SU-DHL-6 (cell line): ENCODE results near the gene KLHL2.
"Not testable (repeated sequence)": the region's sequence is repeated elsewhere in the genome, so short reads cannot be mapped to it uniquely, and the experiment has no call there.

Experiments used
- H2AFZ ChIP-seq: fragments of 200-600 bp; sonication (generic); 2 replicates; pipeline ENCODE4 v1.6.1; 2014; ENCODE audit warnings: low read depth, mild to moderate bottlenecking, moderate library complexity, mixed read lengths, antibody characterized with exemption, low read length; ENCODE audit not compliant: severe bottlenecking
- H3F3A ChIP-seq: fragments of 200-600 bp; shearing (Covaris generic); 2 replicates; pipeline ENCODE4 v1.6.0; 2016; ENCODE audit warnings: antibody characterized with exemption, mild to moderate bottlenecking; ENCODE audit not compliant: insufficient read depth
- H3K27ac ChIP-seq: fragments of 200-600 bp; sonication (generic); 2 replicates; pipeline ENCODE4 v1.5.1; 2016; ENCODE audit warnings: low read depth, mild to moderate bottlenecking, low read length, moderate library complexity, mixed read lengths
- H3K27me3 ChIP-seq: fragments of 200-600 bp; sonication (generic), shearing (Covaris generic); 2 replicates; pipeline ENCODE4 v1.6.0; 2014; ENCODE audit warnings: mild to moderate bottlenecking, low read length
- H3K36me3 ChIP-seq: fragments of 200-600 bp; sonication (generic); 2 replicates; pipeline ENCODE4 v1.6.1; 2014; ENCODE audit warnings: mild to moderate bottlenecking, low read length, mixed read lengths
- H3K4me2 ChIP-seq: fragments of 300-600, 200-600 bp; shearing (Covaris generic), sonication (generic); 2 replicates; pipeline ENCODE4 v1.6.0; 2014; ENCODE audit warnings: low read length, low read depth, mild to moderate bottlenecking; ENCODE audit not compliant: poor library complexity, severe bottlenecking
- H3K4me3 ChIP-seq: fragments of 200-600 bp; sonication (generic); 2 replicates; pipeline ENCODE4 v1.5.1; 2014; ENCODE audit warnings: antibody characterized with exemption, low read length, mild to moderate bottlenecking, mixed read lengths; ENCODE audit not compliant: insufficient read depth, poor library complexity, severe bottlenecking
- H3K79me2 ChIP-seq: fragments of 200-600 bp; sonication (generic); 2 replicates; pipeline ENCODE4 v1.6.1; 2014; ENCODE audit warnings: mild to moderate bottlenecking, low read length, moderate library complexity; ENCODE audit not compliant: insufficient read depth
- H3K9ac ChIP-seq: fragments of 200-600 bp; sonication (generic); 2 replicates; pipeline ENCODE4 v1.7.0; 2014; ENCODE audit warnings: mild to moderate bottlenecking, low read length
- H3K9me2 ChIP-seq: fragments of 200-600 bp; sonication (generic); replicated peaks from 2 replicates; pipeline ENCODE4 v1.6.1; 2014; ENCODE audit warnings: low read length; ENCODE audit not compliant: insufficient read depth
- H3K9me3 ChIP-seq: fragments of 200-600 bp; sonication (generic); 2 replicates; pipeline ENCODE4 v1.6.1; 2014; ENCODE audit warnings: low read length, mixed read lengths; ENCODE audit not compliant: insufficient read depth
- H4K20me1 ChIP-seq: fragments of 200-600 bp; sonication (generic); 2 replicates; pipeline ENCODE4 v1.6.1; 2014; ENCODE audit warnings: low read depth, mild to moderate bottlenecking, antibody characterized with exemption, low read length, moderate library complexity, mixed read lengths
- EZH2phosphoT487 ChIP-seq: fragments of 200-600 bp; sonication (generic), shearing (Covaris generic); conservative IDR thresholded peaks from 2 replicates; pipeline ENCODE4 v1.6.1; 2018; ENCODE audit warnings: mild to moderate bottlenecking, antibody characterized with exemption, low read length, moderate library complexity, mixed read lengths
- TF ChIP-seq, protein P1 (sequence below): fragments of 200-600 bp; sonication (generic); IDR thresholded peaks from one replicate; pipeline ENCODE4 v1.5.1; 2017; ENCODE audit warnings: antibody characterized with exemption, mild to moderate bottlenecking, low read length, moderate library complexity; ENCODE audit not compliant: insufficient read depth, poor library complexity, severe bottlenecking

KLHL2 gene

DNA sequence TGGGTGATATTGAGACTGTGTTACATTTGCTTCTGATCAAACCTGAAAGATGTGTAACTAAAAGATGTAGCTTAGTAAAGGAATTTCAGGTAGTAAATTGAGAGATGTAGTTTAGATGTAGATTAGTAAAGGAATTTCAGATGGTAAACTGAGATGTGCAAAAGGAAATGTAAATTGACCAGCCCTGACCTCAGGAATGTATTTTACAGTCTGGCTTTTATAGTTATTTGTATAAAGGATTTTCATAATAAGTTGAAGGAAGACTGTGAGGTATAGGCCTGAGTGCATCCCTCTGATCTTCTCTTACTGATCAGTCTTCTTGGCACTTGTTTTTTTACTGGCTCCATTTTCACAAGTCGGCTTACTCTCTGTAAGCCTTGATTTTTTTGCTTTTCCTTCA is 3.2 kb downstream of the KLHL2 start:
- no peak overlapping the region for H3K9ac ChIP-seq
- no peaks in the 10 kb centered on the region for H3K9me2 ChIP-seq
- no peak overlapping the region for H2AFZ ChIP-seq
- no peak overlapping the region for H3K4me3 ChIP-seq
- H3K27me3 ChIP-seq: no peaks in the 10 kb centered on the region
- peaks cover 33% of the 10 kb centered on the region for H3K79me2 ChIP-seq
- H3K9me3 ChIP-seq: no peaks in the 10 kb centered on the region
- TF ChIP-seq, protein P1, sequence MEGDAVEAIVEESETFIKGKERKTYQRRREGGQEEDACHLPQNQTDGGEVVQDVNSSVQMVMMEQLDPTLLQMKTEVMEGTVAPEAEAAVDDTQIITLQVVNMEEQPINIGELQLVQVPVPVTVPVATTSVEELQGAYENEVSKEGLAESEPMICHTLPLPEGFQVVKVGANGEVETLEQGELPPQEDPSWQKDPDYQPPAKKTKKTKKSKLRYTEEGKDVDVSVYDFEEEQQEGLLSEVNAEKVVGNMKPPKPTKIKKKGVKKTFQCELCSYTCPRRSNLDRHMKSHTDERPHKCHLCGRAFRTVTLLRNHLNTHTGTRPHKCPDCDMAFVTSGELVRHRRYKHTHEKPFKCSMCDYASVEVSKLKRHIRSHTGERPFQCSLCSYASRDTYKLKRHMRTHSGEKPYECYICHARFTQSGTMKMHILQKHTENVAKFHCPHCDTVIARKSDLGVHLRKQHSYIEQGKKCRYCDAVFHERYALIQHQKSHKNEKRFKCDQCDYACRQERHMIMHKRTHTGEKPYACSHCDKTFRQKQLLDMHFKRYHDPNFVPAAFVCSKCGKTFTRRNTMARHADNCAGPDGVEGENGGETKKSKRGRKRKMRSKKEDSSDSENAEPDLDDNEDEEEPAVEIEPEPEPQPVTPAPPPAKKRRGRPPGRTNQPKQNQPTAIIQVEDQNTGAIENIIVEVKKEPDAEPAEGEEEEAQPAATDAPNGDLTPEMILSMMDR: no peak
- no peak for TF ChIP-seq EZH2phosphoT487
- H4K20me1 ChIP-seq: peaks cover 26% of the 10 kb centered on the region
- H3K4me2 ChIP-seq: no peak overlapping the region
- peaks cover 7% of the 10 kb centered on the region; the same call in 1 of the 2 replicates for H3K36me3 ChIP-seq
- H3F3A ChIP-seq: no peaks in the 10 kb centered on the region
- H3K27ac ChIP-seq: no peak overlapping the region

DNA sequence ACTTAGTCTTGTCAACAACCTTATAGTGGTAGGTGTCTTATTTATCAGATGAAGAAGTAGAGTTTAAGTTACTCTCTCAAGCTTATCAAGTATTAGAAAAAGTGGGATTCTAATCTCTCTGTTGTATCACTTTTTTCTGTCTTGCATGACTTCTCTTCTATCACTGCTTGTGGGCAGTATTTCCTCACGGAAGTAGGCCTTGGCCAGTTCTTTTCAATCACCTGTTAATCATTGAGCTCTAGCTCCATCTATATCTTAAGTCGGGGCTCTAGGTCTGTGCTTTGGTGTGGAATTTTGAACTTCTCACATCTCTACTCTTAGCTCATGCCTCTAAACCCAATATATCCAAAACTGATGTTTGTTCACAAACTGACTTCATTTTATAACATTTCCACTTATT is 5.3 kb downstream of the KLHL2 start:
- H3K4me3 ChIP-seq, H2AFZ ChIP-seq, H3K27ac ChIP-seq, H3K4me2 ChIP-seq, H3K9me3 ChIP-seq, H3K27me3 ChIP-seq, H3K9me2 ChIP-seq, H3F3A ChIP-seq, H3K36me3 ChIP-seq, H3K9ac ChIP-seq: not testable (repeated sequence)
- Histone ChIP-seq H3K79me2 (peaks cover 43% of the 10 kb centered on the region), H4K20me1 (peaks cover 26% of the 10 kb centered on the region)

DNA sequence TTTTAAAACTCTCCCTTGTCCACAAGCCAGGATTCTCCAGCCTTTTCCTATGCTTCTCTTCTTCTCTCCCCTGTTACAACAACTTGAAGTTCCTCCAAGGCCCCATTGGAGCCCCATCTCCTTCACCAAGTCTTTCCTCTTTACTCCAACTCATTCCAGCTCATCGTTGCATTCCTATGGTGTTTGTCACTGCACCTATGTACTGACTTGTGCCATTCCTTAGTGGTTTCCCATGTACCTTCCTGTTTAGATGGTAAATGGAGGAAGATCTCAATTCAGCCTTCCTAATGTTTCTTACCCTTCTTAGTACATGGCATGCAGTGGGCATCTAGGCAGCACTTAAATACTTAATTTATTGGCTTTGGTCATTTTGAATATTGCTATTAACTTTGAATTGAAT is 6.0 kb downstream of the KLHL2 start:
- H3F3A ChIP-seq, H3K9me3 ChIP-seq, H3K36me3 ChIP-seq, H3K4me3 ChIP-seq, H3K4me2 ChIP-seq, H3K27me3 ChIP-seq, H3K9ac ChIP-seq, H3K27ac ChIP-seq, H2AFZ ChIP-seq, H3K9me2 ChIP-seq: not testable (repeated sequence)
- Histone ChIP-seq H4K20me1 (peaks cover 26% of the 10 kb centered on the region), H3K79me2 (peaks cover 41% of the 10 kb centered on the region)

DNA sequence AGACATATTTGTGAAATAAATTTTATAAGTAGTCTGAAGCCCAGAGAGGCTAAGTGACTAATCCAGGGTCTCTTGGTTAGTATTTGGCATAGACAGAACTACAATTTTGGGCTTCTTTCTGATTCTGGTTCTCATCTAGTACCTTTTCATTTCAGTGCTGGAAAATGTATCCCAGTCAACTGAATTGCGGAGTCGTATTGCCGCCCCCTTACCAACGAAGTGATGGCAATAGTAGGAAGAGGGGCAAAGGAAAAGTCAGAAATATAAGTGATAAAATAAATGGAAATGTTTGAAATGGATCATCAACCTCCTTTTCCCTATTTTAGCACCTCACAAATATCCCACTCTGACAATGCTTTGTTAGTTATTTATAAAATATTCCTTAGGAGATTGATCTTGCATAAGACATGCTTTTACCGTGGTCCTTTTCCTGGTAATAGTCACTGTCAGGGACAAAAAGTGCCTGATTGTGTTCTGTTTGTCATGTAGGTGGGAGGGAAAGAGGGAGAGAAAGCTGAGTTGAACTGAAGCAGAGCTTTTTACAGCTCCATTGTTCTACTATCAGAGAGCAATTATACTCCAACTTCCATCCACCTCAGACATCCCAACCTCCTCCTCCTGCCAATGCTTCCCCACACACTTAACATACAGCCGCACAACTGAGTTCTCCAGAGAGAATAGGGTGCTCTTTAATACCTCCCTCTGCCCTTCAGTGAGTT is 6.8 kb downstream of the KLHL2 start:
- H3K9ac ChIP-seq, H3K27ac ChIP-seq, H2AFZ ChIP-seq, H3K9me2 ChIP-seq, H3K4me3 ChIP-seq, H3K36me3 ChIP-seq, H3K27me3 ChIP-seq, H3K9me3 ChIP-seq, H3K4me2 ChIP-seq, H3F3A ChIP-seq: not testable (repeated sequence)
- Histone ChIP-seq H3K79me2 (peaks cover 36% of the 10 kb centered on the region), H4K20me1 (peaks cover 21% of the 10 kb centered on the region)

DNA sequence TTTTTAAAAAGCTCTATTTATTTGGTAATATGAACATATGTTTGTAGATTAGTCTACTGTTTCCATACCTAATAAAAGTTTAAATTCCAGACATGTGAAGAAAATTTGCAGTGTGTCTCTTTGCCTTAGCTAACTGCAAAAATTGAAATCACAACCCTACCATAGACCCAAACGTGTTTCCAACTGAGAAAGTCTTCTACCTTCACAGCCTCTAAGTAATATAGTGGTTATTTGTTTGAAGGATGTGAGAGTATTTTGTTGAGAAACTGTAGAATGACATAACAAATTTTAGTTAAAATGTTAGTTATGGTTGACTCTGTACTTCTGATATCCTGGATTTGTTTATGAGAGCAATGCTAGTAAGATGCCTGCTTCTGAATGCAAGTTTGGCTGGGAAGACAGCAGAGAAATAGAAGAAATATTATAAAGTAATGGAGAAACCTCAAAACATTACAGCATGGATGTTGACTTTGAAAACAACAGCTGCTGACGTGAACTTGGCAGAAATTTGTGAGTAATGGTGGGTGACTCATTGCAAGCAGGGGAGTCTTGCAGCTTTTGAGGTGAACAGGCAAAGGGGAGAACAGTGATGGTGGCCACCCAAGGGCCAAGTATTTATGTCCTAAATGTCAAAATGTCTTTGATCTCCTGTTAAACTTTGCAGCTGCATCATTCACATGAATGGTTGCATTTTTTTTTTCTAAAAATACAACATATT is 7.8 kb downstream of the KLHL2 start:
- H3K4me3 ChIP-seq, H2AFZ ChIP-seq, H3K4me2 ChIP-seq: not testable (repeated sequence)

DNA sequence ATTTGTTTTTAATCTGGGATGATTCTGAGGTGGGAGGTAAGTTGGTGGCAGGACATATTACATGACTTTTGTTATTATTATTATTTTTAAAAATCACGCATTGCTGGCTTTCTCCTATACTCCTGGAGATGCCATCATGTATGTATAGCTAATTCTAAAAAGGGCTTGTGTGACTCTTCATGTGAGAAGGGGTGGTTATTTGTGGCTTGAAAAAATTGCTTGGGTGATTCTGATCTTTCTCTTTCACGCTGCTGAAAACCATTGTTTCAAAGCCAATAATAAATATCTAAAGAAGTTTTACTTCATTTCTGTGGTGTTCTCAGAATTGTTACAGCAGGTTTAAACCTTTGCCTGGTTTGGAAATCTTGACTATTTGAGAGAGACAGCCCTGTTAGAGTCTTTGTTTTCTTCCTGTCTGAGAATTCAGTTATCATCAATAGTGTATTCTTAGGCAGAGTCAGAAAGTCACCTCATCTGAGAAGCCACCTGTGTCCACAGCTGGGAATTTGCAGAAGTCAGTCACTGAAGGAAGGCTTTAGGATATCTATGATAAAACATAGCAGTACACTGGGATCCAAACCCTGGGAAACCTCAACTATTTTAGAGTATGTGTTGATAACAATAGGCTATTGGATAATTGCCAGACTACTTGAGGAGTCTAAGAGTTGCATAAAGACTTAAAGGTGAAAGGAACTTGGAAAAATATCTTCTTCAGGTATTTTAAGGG is 8.6 kb downstream of the KLHL2 start:
- H3K9me2 ChIP-seq, H4K20me1 ChIP-seq, H3K27ac ChIP-seq, H2AFZ ChIP-seq, H3K27me3 ChIP-seq, H3K4me3 ChIP-seq, H3F3A ChIP-seq, H3K9ac ChIP-seq, H3K36me3 ChIP-seq, H3K4me2 ChIP-seq, H3K9me3 ChIP-seq: not testable (repeated sequence)
- peaks cover 18% of the 10 kb centered on the region for H3K79me2 ChIP-seq

More for the DNA sequence above, 7.8 kb downstream of the KLHL2 start:
- not testable (repeated sequence) for H3K9me3 ChIP-seq, H3K36me3 ChIP-seq, H3K27ac ChIP-seq, H3K27me3 ChIP-seq, H3F3A ChIP-seq, H3K9ac ChIP-seq, H3K9me2 ChIP-seq
- peaks cover 10% of the 10 kb centered on the region for H4K20me1 ChIP-seq
- peaks cover 25% of the 10 kb centered on the region for H3K79me2 ChIP-seq
